OCI-LY1 (cell line): Measurements from ENCODE around the gene ATG14.

ENCODE experiments used
- H2AFZ ChIP-seq: fragments of 200-600 bp; sonication (generic), shearing (Covaris generic); 2 replicates; pipeline ENCODE4 v1.6.0; 2014; ENCODE audit warnings: antibody characterized with exemption, mild to moderate bottlenecking, low read length
- H3F3A ChIP-seq: fragments of 200-600 bp; sonication (generic), shearing (Covaris generic); 2 replicates; pipeline ENCODE4 v1.6.0; 2014; ENCODE audit warnings: mild to moderate bottlenecking, antibody characterized with exemption, low read length, moderate library complexity; ENCODE audit not compliant: insufficient read depth
- H3K27ac ChIP-seq: fragments of 200-600 bp; sonication (generic); 2 replicates; pipeline ENCODE4 v1.5.1; 2014; ENCODE audit warnings: low read length, mixed run types, mild to moderate bottlenecking, low read depth; ENCODE audit not compliant: poor library complexity, severe bottlenecking
- H3K27me3 ChIP-seq: fragments of 200-600 bp; sonication (generic); 2 replicates; pipeline ENCODE4 v1.6.0; 2014; ENCODE audit warnings: antibody characterized with exemption, mild to moderate bottlenecking, low read length, moderate library complexity; ENCODE audit not compliant: insufficient read depth
- H3K36me3 ChIP-seq: fragments of 200-600 bp; sonication (generic); 2 replicates; pipeline ENCODE4 v1.6.1; 2014; ENCODE audit warnings: mild to moderate bottlenecking, antibody characterized with exemption, low read length, moderate library complexity, mixed read lengths; ENCODE audit not compliant: insufficient read depth
- H3K4me1 ChIP-seq: fragments of 200-600 bp; sonication (generic); 2 replicates; pipeline ENCODE4 v1.5.1; 2014; ENCODE audit warnings: mild to moderate bottlenecking, low read length, moderate library complexity; ENCODE audit not compliant: insufficient read depth, severe bottlenecking
- H3K4me2 ChIP-seq: fragments of 200-600 bp; sonication (generic), shearing (Covaris generic); 2 replicates; pipeline ENCODE4 v1.6.1; 2014; ENCODE audit warnings: low read length
- H3K4me3 ChIP-seq: fragments of 200-600 bp; sonication (generic); 2 replicates; pipeline ENCODE4 v1.5.1; 2014; ENCODE audit warnings: low read length, low read depth, mild to moderate bottlenecking, mixed read lengths; ENCODE audit not compliant: poor library complexity, severe bottlenecking
- H3K79me2 ChIP-seq: fragments of 200-600 bp; shearing (Covaris generic); 2 replicates; pipeline ENCODE4 v1.6.1; 2016; ENCODE audit warnings: mixed run types, low read length, mixed read lengths; ENCODE audit not compliant: insufficient read depth
- H3K9ac ChIP-seq: fragments of 200-600 bp; sonication (generic), shearing (Covaris generic); 2 replicates; pipeline ENCODE4 v1.6.1; 2014; ENCODE audit warnings: mild to moderate bottlenecking, low read length, mixed read lengths
- H3K9me2 ChIP-seq: fragments of 200-600 bp; sonication (generic), shearing (Covaris generic); 2 replicates; pipeline ENCODE4 v1.6.1; 2014; ENCODE audit warnings: low read depth, mild to moderate bottlenecking, low read length, mixed read lengths
- H3K9me3 ChIP-seq: fragments of 200-600 bp; shearing (Covaris generic); 2 replicates; pipeline ENCODE4 v1.6.1; 2014; ENCODE audit warnings: low read length, mixed read lengths
- H4K20me1 ChIP-seq: fragments of 200-600 bp; sonication (generic), shearing (Covaris generic); 2 replicates; pipeline ENCODE4 v1.6.0; 2016; ENCODE audit warnings: mild to moderate bottlenecking, low read length; ENCODE audit not compliant: insufficient read depth
- CTCF ChIP-seq: fragments of 200-600 bp; sonication (generic), shearing (Covaris generic); IDR thresholded peaks from 2 replicates; pipeline ENCODE4 v1.5.1; 2017; ENCODE audit warnings: mild to moderate bottlenecking, antibody characterized with exemption, low read length, moderate library complexity, mixed read lengths
- EZH2 ChIP-seq: fragments of 200-600 bp; sonication (generic), shearing (Covaris generic); IDR thresholded peaks from 2 replicates; pipeline ENCODE4 v1.8.0; 2017; ENCODE audit warnings: borderline replicate concordance, mixed run types, mild to moderate bottlenecking, antibody characterized with exemption, low read length, moderate library complexity, mixed read lengths

The ATG14 gene

GRCh38 chr14:55349565-55349964 is 62.1 kb downstream of the ATG14 start:
- H3K4me3 ChIP-seq, result peak overlapping the region; percentile 20
- no peak overlapping the region; the same call in 1 of the 2 replicates for H3K9ac ChIP-seq
- no peaks in the 10 kb centered on the region for H3K79me2 ChIP-seq
- no peak for TF ChIP-seq EZH2
- H3K9me2 ChIP-seq, result no peaks in the 10 kb centered on the region
- peaks cover 26% of the 10 kb centered on the region; the same call in 1 of the 2 replicates for H3K36me3 ChIP-seq
- peak overlapping the region; percentile 61 for H3K27ac ChIP-seq
- H3F3A ChIP-seq, result no peaks in the 10 kb centered on the region
- no peaks in the 10 kb centered on the region for H4K20me1 ChIP-seq
- H3K4me1 ChIP-seq, result peaks cover 23% of the 10 kb centered on the region
- no peaks in the 10 kb centered on the region for H3K9me3 ChIP-seq
- H3K4me2 ChIP-seq, result peak overlapping the region; percentile 53; the same call in 1 of the 2 replicates
- H3K27me3 ChIP-seq, result no peaks in the 10 kb centered on the region
- H2AFZ ChIP-seq, result no peak overlapping the region

GRCh38 chr14:55348766-55349453 is 62.7 kb downstream of the ATG14 start:
- Histone ChIP-seq H4K20me1 (no peaks in the 10 kb centered on the region), H3K9ac (no peak overlapping the region; the same call in 1 of the 2 replicates), H3K4me2 (peak overlapping the region; percentile 53), H3K9me2 (no peaks in the 10 kb centered on the region), H3K9me3 (no peaks in the 10 kb centered on the region), H3K36me3 (peaks cover 26% of the 10 kb centered on the region; the same call in 1 of the 2 replicates), H3K27ac (peak overlapping the region; percentile 61), H2AFZ (no peak overlapping the region), H3K79me2 (no peaks in the 10 kb centered on the region), H3K4me1 (peaks cover 23% of the 10 kb centered on the region), H3F3A (no peaks in the 10 kb centered on the region), H3K27me3 (no peaks in the 10 kb centered on the region), H3K4me3 (peak overlapping the region; percentile 20)
- no peak for TF ChIP-seq CTCF
- TF ChIP-seq EZH2, result no peak

- Histone ChIP-seq H3K79me2 (no peaks in the 10 kb centered on the region), H3F3A (no peaks in the 10 kb centered on the region), H3K9me2 (no peaks in the 10 kb centered on the region), H3K36me3 (peaks cover 26% of the 10 kb centered on the region; the same call in 1 of the 2 replicates), H3K27ac (no peak overlapping the region), H4K20me1 (no peaks in the 10 kb centered on the region), H2AFZ (no peak overlapping the region), H3K27me3 (no peaks in the 10 kb centered on the region), H3K4me1 (peaks cover 23% of the 10 kb centered on the region), H3K9ac (no peak overlapping the region), H3K4me3 (no peak overlapping the region), H3K4me2 (no peak overlapping the region), H3K9me3 (no peaks in the 10 kb centered on the region)
- TF ChIP-seq CTCF (no peak), EZH2 (no peak)
Observed at GRCh38 chr14:55347748-55348147, 63.9 kb downstream of the ATG14 start.
